Kidney tubule cell (primary cell): ENCODE results near the gene PITPNC1.
"Not testable (repeated sequence)": the region's sequence is repeated elsewhere in the genome, so short reads cannot be mapped to it uniquely, and the experiment has no call there.

Experiments used
- DNase-seq: peaks from one replicate; pipeline ENCODE4 v3.0.0-alpha.2; 2018; ENCODE audit warnings: low spot score

PITPNC1 gene

DNA sequence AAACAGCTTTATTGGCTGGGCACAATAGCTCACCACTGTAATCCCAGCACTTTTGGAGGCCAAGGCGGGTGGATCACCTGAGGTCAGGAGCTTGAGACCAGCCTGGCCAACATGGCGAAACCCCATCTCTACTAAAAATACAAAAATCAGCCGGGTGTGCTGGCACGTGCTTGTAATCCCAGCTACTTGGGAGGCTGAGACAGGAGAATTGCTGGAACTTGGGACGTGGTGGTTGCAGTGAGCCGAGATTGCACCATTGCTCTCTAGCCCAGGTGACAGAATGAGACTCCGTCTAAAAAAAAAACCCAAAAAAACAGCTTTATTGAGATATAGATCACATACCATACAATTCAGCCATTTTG lies 274.1 kb downstream of the PITPNC1 start:
- not testable (repeated sequence) for DNase-seq

DNA sequence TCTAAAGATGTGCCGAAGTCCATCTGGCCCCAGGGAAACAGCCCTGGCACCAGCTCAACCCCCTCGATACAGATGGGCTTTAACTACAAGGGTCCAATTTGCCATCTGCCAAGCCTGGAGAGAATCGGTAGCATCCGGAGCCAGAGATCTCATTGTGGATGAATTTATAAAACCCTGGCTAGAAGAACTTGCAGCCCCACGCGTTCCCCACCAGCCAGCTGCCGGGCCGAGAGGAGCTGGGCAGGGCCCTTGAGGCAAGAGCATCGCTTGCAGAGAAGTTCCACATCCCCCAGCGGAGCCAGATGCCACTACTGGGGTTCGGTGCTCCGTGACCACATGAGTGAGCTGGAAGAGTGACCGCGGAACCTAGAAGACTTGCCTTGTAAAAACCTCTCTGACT lies 275.4 kb downstream of the PITPNC1 start:
- no peak for DNase-seq

DNA sequence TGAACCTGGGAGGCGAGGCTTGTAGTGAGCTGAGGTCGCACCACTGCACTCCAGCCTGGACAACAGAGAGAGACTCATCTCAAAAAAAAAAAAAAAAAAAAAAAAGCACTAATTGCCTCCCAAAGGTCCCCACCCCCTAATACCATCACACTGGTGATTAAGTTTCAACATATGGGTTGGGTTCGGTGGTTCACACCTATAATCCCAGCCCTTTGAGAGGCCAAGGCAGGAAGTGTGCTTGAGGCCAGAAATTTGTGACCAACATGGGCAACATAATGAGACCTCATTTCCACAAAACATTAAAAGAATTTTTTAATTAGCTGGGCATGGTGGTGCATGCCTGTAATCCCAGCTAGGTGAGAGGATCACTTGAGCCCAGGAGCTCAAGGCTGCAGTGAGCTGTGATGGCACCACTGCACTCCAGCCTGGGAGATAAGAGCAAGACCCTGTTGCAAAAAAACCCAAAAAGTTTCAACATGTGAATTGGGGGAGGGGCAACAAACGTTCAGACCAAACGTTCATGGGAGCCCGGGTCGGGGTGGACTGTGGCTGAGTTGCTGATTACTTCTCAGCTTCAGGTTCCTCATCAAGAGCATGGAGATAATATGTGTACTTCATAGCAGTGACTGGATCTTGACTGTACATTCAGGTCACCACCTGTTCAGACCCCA lies 278.5 kb downstream of the PITPNC1 start:
- DNase-seq = no peak

DNA sequence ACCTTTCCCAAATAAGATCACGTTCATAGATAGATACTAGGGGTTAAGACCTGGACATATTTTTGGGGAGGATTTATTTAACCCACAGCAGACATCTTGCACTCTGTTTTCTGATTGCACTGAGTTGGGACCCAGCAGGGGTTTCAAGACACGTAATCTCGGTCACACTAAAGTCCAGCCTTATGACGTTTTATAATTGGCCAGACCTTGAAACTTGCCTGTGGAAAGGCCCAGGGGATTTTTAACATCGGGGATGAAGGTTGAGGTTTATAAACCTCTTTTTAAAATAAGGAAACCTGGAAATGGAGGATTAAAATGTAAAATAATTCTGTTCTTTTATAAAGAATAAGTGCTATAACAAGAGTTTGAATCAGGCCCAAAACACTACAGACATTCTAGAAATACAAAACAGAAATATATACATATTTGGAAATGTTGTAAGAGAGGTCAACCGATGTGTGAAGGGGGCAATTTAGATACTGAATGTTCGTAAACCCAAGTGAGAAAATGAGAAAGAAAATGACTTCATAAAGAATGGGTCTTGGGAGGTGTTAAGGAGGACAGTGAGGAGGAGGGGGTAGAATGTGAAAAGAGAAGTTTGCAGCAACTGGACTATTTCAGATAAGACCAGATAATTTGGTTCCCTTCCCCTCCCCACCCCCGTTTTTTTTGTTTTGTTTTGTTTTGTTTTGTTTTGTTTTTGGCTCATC lies 279.6 kb downstream of the PITPNC1 start:
- no peak for DNase-seq

DNA sequence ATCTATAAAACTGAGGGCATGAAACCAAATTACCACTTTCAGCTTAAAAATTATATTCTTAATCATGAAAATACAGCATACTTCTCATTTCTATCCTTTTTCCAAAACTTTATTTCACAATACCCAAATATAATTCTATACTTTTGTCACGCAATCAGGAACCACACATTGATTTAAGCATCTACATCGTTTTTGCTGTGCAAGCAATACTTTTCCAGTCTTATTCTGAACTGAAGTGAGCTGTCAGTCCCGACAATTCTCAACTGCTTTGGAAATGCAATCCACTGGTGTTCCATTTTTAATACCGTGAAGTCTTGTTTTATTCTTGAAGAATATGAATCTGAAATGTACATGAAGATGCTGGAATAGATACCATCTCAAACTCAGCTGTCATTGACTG lies 280.5 kb downstream of the PITPNC1 start:
- DNase-seq = no peak

- DNase-seq = no peak
These were observed 281.2 kb downstream of the PITPNC1 start for GRCh38 chr17:67658265-67658664.

DNA sequence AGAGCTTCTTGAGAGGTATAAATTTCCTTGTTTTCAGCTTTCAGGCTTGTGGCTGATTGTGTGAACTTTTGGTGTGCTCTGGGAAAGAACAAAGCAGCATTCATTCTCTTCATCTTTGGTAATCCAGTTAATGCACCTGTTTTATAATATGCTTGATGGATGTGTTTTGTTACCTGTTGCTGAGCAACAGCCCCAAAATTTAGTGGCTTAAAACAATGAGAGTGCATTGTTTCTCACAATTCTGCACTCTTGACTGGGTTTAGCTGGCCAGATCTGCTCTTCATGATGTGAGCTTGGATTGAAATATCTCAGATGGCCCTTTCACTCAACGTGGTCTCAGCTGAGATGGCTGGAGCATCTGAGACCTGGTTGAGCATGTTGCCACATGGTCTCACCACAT lies 281.9 kb downstream of the PITPNC1 start:
- DNase-seq = no peak

DNA sequence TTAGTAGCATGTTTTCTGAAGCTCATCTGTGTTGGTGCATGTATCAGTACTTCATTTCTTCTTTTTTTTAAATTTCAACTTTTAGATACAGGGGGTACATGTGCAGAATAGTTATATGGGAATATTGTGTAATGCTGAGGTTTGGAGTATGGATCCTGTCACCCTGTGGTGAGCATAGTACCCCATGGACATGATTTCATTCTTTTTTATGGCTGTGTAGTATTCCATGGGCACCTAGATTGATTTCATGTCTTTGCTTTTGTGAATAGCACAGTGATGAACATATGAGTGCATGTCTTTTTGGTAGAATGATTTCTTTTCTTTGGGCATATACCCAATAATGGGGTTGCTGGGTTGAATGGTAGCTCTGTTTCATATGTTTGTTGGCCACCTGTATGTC lies 285.6 kb downstream of the PITPNC1 start:
- DNase-seq = no peak

DNA sequence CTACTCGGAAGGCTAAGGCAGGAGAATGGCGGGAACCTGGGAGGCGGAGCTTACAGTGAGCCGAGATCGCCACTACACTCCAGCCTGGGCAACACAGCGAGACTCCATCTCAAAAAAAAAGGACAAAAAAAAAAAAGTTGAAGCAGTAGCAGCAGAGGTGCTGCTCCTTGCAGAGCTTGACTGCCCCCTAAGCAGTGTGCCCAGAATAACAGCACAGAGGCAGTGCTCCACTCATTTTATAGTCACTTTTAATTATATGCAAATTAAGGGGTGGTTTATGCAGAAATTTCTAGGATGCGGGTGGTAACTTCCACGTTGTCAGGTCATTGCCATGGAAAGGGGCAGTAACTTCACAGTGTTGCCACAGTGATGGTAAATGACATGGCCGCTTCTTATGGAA lies 286.4 kb downstream of the PITPNC1 start:
- no peak for DNase-seq

DNA sequence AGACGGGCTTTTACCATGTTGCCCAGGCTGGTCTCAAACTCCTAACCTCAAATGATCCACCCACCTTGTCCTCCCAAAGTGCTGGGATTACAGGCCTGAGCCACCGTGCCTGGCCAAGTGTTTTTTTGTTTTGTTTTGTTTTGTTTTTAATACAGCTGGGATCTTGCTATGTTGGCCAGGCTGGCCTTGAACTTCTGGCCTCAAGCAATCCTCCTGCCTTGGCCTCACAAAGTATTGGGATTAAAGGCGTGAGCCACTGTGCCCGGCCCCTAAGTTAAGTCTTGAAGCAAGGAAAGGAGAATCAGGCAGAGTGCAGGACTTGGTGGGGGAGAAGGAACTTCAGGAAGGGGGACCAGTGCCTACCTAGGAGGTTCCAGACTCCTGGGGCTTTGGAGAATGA lies 288.9 kb downstream of the PITPNC1 start:
- DNase-seq = no peak

DNA sequence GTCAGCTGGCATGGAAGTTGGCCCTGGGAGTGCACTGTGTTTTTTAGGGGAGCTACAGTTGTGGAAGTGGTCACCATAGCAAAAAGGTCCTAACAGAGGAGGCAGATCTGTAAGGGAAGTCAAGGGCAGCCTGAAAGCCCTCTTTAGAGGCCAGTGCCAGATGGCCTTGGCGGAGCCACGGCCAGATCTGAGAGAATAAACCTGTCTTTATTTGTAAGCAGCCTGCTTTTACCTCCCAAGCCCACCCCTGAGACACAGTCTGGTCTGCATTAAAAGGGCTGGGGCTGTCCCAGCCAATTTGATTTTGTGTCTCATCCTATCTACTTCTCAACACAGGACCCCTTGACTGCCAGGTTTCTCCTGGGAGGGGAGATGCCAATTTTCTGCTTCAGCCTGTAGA lies 289.6 kb downstream of the PITPNC1 start:
- DNase-seq = no peak

DNA sequence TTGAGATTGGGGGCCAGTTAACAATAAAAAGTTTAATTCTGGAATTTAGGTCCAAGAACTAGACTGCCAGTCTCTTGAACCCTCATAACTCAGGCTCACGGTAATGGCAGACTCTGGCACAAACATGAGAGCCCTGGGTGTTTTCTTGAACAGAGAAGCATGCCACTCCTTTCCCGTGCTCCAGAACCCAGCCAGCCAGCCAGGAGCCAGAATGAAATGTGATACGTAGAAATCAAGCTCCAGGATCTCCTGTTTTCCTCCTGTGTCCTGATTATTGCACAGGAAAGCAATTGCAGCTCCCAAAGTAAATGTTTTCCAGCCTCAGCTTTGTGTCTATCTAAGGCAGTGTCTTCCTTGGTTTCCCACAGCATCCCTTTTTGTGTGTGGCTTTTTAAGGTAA lies 294.4 kb downstream of the PITPNC1 start:
- DNase-seq = no peak

DNA sequence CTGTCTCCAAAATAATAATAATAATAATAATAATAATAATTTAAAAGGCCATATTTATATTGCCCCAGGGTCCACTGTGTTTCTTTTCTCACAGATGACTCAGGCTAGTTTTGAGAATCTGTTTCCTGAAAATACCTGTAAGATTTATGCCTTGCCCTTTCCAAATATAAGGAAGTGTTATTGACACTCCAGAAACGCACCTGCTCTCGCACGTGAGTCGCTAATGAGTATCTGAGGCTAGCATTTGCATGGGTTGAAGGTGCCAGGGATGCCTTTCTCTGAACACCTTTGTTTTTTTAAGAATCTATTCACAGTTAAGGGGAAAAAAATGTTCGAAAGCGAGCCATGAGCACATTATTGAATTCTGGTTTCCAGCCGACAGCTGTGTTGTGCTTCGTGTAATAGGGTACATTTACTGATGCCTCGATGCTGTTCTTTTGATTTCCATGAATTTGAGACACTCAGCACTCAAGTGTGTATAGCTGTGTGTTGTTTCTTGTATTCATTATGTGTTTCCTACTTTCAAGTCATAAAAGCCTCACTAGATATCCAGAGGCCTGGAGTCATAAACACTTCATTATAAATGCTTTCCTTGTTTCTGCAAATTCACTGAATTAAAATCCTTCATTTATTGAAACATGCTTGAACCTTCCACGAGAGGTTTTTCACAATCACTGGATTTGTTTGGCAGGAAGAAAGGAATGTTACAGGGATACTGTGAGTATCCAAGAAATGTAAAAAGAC lies 295.7 kb downstream of the PITPNC1 start:
- DNase-seq = peak; percentile 22

GRCh38 chr17:67675481-67675880 lies 298.4 kb downstream of the PITPNC1 start:
- DNase-seq = no peak

DNA sequence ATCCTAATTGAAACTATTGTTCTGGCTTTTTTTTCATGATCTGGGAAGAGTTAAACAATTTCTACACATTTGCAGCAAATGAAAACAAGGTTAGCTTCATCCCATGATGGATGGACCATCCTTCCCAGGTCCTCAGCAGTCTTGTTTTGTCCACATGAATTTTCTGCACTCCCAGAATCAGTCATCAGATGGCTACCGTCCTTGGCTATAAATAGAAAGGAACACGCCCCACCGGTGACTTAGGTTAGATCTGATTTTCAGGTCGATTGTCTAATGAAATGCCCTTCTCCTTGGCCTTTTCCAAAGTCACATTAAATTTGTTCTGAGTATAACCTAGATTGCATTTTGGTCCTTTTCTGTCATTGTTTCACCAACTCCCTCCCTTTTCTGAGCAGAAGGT lies 299.2 kb downstream of the PITPNC1 start:
- no peak for DNase-seq

DNA sequence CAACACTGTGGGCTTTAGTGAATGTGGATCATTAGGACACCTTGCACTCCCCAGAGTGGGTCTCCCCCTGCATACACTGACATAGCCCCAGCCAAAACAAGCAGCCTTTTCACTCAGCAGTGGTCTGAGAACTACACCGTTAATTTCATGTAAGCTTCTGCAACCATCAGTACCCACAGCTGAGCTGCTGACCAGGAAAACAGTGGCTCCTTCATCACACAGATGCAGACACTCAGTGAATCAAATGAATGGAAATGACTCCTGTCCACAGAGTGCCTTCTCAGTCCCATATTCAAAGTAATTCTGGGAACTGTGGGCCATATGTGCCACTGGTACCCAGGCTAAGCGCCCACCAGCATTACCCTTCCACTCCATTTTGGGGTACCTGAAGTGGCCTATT lies 301.3 kb downstream of the PITPNC1 start:
- no peak for DNase-seq

- DNase-seq = no peak
These were observed 302.1 kb downstream of the PITPNC1 start for GRCh38 chr17:67679225-67679624.

DNA sequence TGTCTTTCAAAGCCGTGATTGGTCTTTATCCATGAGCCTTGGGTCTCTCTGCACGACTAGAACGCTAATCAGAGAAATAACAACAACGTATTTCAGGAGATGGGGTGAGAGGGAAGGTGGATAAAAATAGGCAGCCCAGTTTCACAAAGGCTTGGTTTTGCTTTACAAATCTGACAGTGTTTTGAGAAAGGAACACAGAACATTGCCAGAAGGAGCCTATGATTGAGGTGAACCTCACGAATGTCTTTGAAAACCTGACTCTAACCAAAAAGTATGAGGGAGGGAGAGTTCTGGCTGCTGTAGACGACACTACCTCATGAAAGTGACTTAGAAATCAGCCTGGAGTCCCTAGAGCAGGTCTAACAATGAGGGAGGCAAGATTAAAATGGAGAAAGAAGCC lies 302.6 kb downstream of the PITPNC1 start:
- no peak for DNase-seq

- DNase-seq = no peak
These were observed 303.6 kb downstream of the PITPNC1 start for GRCh38 chr17:67680445-67681224.

DNA sequence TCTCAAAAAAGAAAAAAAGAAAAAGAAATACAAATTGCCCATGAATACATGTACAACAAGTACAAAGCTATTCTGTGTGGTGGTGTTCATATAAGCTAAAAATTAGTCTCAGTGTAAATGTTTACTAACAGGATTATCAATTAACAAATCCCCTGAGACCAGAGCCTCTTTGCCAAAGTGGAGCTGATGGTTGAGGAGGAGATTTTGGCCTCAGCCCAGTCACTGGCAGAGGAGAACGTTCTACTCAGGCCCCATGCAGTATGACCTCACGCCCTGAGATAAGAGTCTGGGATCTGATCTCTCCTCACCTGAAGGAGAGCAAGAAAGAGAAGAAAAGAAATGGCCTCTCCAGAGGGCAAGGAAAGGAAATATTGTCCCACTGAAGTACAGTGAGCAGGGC lies 305.1 kb downstream of the PITPNC1 start:
- DNase-seq = no peak

DNA sequence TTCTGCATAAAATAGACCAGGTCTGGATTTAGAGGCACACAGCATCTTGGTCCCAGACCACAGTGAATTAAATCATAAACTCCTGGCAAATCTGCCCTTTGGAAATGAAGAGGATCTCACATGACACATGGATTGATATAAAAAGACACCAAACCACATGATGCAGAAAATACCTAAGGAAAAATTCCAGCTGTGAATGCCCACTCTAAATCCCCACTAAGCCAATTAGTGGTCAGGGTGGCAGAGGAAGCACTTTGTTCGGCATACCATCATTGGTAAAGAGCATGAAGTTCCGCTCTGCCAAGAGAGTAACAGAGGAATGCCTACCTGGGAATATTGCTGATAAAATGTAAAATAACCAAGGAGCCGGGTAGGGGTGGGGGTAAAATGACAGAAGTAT lies 308.3 kb downstream of the PITPNC1 start:
- no peak for DNase-seq

- DNase-seq = no peak
These were observed 309.2 kb downstream of the PITPNC1 start for GRCh38 chr17:67686241-67686640.

DNA sequence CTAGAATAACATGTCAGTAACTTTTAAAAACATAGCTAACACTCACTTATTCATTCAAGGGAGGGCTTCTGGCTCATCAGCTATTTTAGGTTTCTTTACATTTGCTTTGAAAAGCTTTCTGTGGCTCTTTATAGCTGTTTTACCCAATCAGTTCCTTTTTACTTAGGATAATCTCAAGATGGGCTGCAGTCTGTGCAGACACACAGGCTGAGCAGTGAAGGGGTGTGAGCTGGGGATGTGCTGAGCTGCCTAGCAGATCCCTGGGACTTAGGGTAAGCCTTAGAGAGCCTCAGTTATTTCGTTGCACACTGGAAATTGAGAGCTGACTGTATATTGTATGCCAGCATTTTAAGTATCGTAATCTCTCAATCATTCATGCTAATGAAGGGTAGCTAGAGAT lies 310.4 kb downstream of the PITPNC1 start:
- DNase-seq = no peak
